GM15510 (cell line): ENCODE measurements around the gene OR5W2.
"Not testable (repeated sequence)": the region's sequence is repeated elsewhere in the genome, so short reads cannot be mapped to it uniquely, and the experiment has no call there.

Source experiments
- POLR2A ChIP-seq: IDR thresholded peaks from 3 replicates; pipeline ENCODE4 v1.6.1; 2011; ENCODE audit warnings: borderline replicate concordance; ENCODE audit not compliant: insufficient read length; ENCODE audit errors: extremely low read depth

Gene OR5W2

GRCh38 chr11:55914482-55914881 is at the start of gene OR5W2:
TSS of gene OR5W2 (minus strand) at chr11:55914582. CDS start at chr11:55914582, 0 bp downstream.
- no peak for TF ChIP-seq POLR2A

GRCh38 chr11:55956521-55956920 is 42.1 kb upstream of the OR5W2 start:
- TF ChIP-seq POLR2A, result no peak

- TF ChIP-seq POLR2A, result no peak
These were observed 34.9 kb upstream of the OR5W2 start for GRCh38 chr11:55949330-55949729.

GRCh38 chr11:55942785-55943392 is 28.5 kb upstream of the OR5W2 start:
- TF ChIP-seq POLR2A, result no peak

GRCh38 chr11:55936300-55936699 is 21.9 kb upstream of the OR5W2 start, which contains the start of gene OR5I1:
TSS of gene OR5I1 (minus strand) at chr11:55936400. CDS start at chr11:55936400, 0 bp downstream.
- TF ChIP-seq POLR2A, result no peak

- TF ChIP-seq POLR2A, result no peak
These were observed 6.2 kb upstream of the OR5W2 start for GRCh38 chr11:55920537-55920936.

- TF ChIP-seq POLR2A, result no peak
These were observed 12.1 kb downstream of the OR5W2 start for GRCh38 chr11:55902308-55902707.

- no peak for TF ChIP-seq POLR2A
These were observed 19.2 kb downstream of the OR5W2 start for GRCh38 chr11:55895216-55895615.

GRCh38 chr11:55882997-55883396 is 31.4 kb downstream of the OR5W2 start, which contains the start of gene TRIM51:
TSS of gene TRIM51 (plus strand) at chr11:55883297. CDS start at chr11:55885429, 2,132 bp downstream.
- TF ChIP-seq POLR2A, result not testable (repeated sequence)
